Fibroblast of skin of abdomen (primary cell): ENCODE results near the gene FXR1.

Source experiments
- DNase-seq: peaks from one replicate; pipeline ENCODE4 v3.0.0-alpha.2; 2013

FXR1 gene

GRCh38 chr3:181008796-181009195, 96.3 kb downstream of the FXR1 start:
- DNase-seq: no peak

GRCh38 chr3:181009225-181009624, 96.8 kb downstream of the FXR1 start:
- DNase-seq: no peak

GRCh38 chr3:181017690-181018089, 105.2 kb downstream of the FXR1 start:
- no peak for DNase-seq

- no peak for DNase-seq
Observed at GRCh38 chr3:181025204-181025603, 112.7 kb downstream of the FXR1 start.

- DNase-seq: no peak
Observed at GRCh38 chr3:181030948-181031347, 118.5 kb downstream of the FXR1 start.
